Fibroblast of gingiva (primary cell): Measurements from ENCODE around the gene GPR17.
A peak's percentile ranks its signal among the peaks of the same experiment; 100 is the strongest.

Experiments
- DNase-seq: peaks from one replicate; pipeline ENCODE4 v3.0.0-alpha.2; 2011; ENCODE audit warnings: low read depth

The GPR17 gene

GRCh38 chr2:127614731-127615130 is 31.2 kb upstream of the GPR17 start:
- DNase-seq = peak; percentile 14

- no peak for DNase-seq
Measured at GRCh38 chr2:127615511-127616166, 30.3 kb upstream of the GPR17 start.

DNA sequence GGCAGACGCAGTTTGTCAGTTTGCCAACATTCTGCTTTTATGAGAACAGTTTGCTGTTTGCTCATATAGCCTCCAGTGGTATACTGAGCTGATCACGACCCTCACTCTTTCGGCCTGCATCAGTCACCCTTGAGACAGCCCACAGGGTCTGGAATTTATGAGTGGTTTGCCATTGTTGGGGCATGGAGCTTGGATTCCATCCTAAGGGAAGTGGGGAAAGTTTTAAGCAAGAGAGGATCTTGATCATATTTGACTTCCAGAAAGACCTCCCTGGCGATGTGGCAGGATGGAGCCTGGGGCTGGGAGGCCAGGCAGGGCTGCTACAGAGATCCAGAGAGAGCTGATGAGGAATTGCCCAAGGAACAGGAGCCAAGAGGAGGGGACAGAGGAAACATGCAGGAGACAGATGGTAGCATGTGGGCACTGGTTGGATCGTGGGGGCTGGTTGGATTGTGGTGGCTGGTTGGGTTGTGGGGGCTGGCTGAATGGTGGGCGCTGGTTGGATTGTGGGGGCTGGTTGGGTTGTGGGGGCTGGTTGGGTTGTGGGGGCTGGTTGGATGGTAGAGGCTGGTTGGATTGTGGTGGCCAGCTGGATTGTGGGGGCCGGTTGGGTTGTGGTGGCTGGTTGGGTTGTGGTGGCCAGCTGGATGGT is 27.3 kb upstream of the GPR17 start:
- no peak for DNase-seq

GRCh38 chr2:127619203-127619590 is 26.8 kb upstream of the GPR17 start:
- no peak for DNase-seq

DNA sequence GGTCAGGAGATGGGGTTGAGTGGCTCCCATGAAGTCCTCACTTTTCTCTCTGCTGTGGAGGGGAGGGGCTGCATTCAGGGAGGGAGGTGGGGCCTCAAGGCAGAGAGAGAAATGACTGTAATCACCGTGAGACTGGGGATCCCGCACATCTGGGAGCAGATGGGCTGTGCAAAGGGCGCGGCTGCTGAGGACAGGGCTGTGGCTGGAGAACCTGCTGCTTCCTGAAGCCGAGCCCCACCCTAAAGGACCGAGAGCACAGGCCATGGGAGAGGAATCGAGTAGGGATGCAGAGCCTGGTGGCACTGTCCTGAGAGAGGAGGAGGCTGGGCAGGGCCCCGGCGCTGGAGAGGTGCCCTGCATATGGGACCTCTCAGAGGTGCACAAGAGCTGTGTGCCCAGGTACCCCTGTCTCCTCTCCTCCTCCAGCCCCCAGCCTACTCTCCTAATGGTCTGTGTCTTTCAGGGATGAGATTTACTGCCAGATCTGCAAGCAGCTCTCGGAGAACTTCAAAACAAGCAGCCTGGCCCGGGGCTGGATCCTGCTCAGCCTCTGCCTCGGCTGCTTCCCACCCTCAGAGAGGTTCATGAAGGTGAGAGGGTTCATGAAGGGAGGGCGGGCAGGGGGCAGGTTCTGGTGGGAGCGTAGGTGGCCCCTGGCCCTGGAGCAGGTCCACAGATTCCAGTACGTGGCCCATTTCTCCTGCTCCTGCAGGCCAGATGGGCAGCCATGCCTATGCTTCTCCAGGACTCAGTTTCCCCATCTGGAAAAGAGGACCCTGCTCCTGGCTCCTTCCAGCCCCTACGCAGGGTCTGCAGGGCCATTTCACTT is 25.9 kb upstream of the GPR17 start:
- no peak for DNase-seq

DNA sequence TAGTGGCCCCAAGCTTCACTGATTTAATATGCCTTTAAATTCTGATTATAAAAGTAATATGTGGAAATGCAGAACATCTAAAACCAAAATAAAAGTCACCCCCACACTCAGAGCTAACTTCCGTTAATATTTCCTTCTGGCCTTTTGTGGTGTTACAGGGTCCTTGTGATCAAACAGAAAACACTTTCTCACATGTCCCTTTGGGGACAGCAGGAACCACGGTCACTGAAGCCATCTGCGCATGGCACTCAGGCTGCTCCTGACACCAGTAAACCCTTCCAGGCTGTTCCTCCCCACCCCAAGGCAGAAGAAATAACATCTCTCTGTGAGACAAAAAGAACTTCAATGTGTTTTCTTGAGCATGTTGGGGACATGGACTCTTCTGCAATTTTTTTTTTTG is 25.1 kb upstream of the GPR17 start:
- DNase-seq = no peak

GRCh38 chr2:127621981-127622431 is 23.9 kb upstream of the GPR17 start:
- no peak for DNase-seq

DNA sequence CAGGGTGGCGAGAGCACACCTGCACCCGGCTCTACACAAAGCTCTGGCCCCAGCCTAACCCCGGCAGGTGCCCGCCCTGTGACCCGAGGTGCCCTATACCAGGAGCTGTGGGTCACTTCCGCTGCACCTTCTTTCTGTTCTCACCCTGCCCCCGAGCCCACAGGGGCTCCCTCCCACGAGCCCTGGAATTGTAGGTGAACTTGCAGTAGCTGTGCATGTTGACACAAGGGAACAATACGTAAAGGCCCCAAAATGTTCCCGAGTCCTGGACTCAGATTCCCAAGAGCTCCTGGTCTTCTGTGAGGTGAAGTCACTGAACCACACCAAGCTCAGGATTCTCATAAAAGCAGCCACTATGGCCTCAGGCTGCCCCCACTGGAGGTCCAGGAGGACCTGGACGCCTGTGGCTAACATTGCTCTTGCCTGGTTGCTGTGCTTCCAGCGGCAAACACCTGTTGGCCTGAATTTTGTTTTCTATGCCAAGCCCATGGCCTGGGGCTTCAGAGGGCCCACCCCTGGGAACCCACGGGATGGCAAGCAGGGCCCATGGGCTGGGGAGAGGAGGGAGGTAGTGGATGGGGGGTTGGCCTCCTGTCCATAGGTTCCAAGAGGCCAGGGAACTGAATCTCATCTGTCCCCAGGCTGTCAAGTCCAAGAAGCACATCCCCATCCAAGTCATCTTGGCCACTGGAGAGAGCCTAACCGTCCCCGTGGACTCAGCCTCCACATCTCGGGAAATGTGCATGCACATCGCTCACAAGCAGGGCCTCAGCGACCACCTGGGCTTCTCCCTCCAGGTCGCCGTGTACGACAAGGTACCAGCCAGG is 23.2 kb upstream of the GPR17 start:
- DNase-seq = no peak

DNA sequence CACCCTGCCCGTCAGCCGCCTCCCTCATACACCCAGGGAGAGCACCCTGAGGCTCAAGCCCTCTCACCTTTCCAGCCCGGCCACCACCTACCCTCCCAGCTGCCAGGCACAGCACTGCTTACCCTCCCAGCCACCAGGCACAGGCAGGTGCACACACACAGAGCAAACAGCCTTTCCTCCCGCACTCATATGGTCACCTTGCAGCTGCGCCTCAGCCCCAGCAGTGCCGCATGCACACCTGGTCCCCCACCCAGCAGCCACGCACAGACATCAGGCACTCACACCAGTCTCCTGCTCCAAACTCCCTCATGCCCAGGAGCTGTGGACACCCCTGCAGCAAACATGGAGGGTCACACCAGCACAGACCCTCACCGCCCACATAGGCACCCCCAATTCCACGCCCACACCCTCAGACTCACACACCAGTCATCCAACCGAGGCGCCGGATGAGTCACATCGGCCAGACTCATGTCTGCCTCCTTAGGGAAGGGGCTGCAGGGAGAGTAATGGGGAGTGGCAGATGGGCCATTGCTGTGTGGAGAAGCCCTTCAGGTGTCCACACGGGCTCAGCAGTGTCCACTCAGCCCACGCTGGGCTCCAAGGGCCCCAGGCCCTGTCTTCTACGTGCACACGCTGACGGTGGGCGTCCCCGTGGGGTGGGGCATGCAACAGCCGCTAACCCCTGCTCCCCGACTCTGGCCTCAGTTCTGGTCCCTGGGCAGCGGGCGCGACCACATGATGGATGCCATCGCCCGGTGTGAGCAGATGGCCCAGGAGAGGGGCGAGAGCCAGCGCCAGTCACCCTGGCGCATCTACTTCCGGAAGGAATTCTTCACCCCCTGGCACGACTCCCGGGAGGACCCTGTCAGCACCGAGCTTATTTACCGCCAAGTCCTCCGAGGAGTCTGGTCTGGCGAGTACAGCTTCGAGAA is 22.3 kb upstream of the GPR17 start:
- no peak for DNase-seq

GRCh38 chr2:127624320-127624755 is 21.6 kb upstream of the GPR17 start:
- no peak for DNase-seq

GRCh38 chr2:127624756-127625571 is 21.0 kb upstream of the GPR17 start:
- DNase-seq = no peak

- no peak for DNase-seq
Measured at GRCh38 chr2:127625572-127625951, 20.4 kb upstream of the GPR17 start.

- DNase-seq = no peak
Measured at GRCh38 chr2:127626175-127626574, 19.8 kb upstream of the GPR17 start.

- DNase-seq = no peak
Measured at GRCh38 chr2:127626917-127627739, 18.8 kb upstream of the GPR17 start.

GRCh38 chr2:127627740-127628571 is 18.0 kb upstream of the GPR17 start:
- DNase-seq = no peak

DNA sequence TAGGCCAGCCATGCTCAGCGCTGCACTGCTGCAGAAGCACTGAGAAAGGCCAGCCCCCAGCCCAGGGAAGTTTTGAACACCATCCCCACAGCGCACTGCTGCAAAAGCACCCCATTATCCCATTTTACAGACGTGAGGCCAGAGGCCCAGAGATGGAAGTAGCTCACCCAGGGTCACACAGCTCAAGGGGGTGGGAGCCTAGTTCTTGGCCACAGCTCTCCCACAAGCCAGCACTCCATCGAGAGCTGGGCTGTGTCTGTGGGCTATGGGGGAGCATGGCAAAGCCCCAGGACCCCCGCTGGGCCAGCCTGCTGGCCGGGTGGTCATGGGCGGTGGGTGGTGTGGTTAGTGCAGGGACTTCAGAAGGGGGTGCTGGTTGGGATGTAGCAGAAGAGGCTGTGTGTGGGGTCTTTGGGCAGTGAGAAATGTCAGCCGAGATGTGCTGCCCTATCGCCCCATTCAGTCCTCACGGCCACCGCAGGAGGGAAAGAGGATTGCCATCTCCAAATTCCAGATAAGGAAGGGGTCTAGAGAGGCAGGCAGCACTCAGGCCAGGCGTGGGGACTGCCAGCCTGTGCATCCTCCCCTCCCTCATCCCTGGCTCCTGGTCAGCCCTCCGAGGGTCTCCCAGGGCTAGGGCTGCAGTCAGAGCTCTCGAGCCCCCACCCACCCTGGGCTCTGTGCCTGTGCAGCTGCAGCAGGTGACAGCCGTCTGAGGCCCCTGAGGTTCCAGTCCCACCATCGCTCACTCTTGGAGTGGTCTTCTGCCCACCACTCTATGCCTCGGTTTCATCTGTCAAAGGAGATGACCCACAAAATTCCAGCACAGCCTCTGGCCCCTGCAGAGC is 17.0 kb upstream of the GPR17 start:
- DNase-seq = no peak

GRCh38 chr2:127629637-127630036 is 16.3 kb upstream of the GPR17 start:
- DNase-seq = no peak
